HG02763 (cell line): ENCODE measurements around the gene MLF1.
"Not testable (repeated sequence)": the region's sequence is repeated elsewhere in the genome, so short reads cannot be mapped to it uniquely, and the experiment has no call there.

Experiments
- ATAC-seq: cut with Tn5 transposase; IDR thresholded peaks from one replicate; pipeline ENCODE4 v1.9.1; 2021; ENCODE audit warnings: mild to moderate bottlenecking, moderate library complexity; ENCODE audit not compliant: unreplicated experiment

The MLF1 gene, protein sequence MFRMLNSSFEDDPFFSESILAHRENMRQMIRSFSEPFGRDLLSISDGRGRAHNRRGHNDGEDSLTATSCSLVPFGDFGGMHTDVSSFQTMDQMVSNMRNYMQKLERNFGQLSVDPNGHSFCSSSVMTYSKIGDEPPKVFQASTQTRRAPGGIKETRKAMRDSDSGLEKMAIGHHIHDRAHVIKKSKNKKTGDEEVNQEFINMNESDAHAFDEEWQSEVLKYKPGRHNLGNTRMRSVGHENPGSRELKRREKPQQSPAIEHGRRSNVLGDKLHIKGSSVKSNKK

DNA sequence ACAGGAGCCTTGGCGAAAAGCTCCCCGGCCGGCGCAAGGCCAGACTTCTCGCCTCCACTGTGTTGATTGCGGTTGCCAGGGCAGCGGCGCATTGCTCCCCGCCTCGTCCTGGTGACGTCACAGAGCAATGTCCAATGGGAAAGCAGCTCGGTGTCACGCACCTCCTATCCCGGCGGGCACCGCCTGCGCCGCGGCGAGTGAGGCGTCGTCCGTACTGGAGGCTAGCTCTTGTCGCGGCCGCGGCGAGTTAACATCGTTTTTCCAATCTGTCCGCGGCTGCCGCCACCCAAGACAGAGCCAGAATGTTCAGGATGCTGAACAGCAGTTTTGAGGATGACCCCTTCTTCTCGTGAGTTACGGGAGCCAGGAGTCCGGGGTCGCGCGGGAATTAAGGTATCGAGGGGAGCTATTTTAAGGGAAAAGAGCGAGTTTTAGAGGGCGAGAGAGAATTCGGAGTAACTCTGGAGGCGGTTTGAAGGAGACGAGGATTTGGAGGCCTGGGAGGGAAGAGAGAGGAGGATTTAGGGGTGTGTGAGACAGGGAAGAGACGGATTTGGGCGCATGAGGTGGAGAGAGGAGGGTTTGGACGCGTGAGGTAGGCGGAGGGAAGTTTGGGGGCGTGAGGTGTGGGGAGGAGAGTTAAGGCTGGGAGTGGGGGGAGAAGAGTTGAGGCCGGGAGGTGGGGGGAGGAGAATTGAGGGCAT, at the start of gene MLF1:
Gene MLF1 (plus strand): TSS at position 196 of the 704 bp plus-strand sequence. CDS start 107 bp downstream, at position 303.
- peak; percentile 98 for ATAC-seq

DNA sequence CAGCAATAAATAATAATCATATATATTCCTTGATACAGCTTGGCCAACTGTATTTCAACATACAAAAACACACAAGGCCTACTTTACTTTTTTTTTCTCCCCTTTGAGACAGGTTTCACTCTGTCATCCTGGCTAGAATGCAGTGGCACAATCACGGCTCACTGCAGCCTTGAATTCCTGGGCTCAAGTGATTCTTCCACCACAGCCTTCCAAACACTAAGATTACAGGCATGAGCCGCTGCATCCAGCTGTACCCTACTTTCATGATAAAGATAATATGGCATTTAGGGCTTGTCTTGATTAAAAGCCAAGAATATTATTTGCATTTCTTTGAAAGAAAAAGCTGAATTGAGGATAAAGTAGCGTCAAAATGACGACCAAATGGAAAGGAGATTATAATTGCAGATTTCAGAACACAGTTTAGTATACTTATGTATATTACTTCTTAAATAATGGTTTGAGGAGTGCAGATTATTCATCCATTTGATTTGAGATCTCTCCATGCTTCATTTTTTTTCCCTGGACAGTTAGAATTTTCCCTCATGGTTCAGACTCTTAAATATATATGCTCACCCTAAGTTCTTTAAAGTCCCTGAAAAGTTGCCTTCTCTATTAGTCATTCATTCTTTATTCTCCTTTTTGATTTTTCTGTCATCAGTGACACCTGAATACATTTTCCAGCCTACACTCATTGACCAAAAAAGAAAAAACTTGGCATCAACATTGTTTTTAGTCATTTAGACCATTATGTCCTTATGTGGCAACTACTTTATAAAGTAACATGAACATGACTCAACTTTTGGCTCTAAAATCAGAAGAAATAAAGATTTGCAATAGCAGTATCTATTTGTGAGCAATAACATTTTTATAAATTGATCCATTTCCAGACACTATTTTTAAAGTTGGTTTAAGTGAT, 48.5 kb upstream of the MLF1 start:
- no peak for ATAC-seq

DNA sequence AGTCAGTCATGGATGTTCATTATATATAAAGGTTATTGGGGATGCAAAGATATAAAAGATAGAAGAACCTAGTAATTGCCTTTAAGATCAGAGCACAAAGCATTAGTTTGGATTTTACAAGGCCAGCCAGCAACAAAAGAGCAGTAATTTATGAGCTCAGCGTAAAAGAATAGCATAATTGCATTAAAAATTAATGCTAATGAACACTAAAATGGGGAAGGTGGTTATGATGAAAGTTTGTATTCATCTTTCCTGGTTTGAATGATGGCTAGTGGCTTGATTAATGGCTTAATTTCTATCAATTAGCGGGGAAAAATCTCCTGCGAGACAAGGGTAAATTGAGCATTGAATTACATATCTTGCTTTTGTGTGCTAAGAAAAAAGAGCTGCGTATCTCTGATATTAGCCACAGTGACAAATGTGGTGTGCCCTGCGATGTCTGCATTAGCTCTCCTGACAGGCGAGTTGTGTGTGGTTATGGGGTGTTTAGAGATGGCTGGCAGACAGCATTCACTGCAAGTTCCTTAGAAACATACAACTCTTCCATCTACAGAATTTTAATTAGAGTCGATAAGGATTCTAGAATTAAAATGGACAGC, 42.8 kb upstream of the MLF1 start:
- no peak for ATAC-seq

DNA sequence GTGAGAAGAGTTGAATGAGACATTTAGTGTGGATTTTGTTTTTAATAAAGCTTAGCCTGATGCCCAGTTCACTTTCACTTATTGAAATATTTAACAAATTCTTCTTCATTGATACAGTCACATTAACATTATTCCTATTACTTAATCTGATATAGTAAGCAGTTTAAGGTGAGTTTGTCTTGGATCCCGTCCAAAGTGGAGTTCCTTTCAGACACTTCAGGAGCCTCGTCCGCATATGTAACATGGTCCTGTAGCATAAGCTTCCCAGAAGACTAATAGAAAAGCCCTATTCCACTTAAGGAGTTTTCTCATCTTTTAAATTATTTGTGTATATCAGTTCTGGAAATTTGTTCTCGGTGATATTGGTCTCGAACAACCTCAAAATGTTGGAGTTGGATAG, 39.7 kb upstream of the MLF1 start:
- no peak for ATAC-seq

DNA sequence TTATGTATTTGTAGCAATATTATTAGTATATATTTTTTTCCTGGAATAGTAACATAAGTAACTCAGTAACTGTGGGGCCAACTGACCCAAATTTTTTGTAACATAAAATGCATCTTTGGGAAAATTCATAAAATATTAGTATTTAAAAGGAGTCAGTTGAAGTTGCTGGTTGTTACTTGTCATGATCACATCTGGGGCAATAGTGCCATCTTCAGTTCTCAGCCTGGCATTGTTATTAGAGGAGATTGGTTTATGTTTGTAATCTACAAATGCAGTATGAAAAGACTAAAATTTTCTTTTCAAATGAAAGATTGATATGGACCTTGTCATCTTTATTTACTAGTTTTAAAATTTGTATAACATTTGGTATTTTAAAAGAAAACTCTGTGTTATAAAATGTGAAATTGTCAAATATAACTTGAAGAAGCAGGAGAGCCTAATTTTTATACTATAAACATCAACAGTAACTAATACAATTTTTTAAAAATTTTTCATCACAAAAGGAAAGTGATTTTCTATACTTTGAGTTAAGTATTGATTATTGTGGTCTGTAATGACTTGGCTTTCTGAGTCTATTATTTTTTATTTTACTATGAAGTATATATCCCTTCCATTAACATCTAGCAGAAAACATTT, 38.8 kb upstream of the MLF1 start:
- peak; percentile 51 for ATAC-seq

DNA sequence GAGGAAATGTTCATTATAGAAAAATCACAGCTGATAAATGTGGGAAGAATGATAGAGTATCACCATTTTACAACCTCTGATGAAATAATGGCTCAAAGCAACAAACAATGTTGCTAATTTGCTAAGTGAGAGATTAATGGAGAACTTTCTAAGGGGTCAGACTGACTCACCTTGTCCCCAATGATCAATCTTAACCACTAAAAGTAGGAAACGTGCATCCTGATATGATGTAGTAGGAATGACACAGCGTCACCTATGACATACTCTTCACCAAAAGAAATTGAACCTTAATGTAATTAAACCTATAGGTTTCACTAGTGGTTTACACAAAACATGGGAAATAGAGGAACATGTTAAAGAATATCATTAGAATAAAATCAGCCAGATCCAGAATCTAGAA, 35.1 kb upstream of the MLF1 start:
- no peak for ATAC-seq

DNA sequence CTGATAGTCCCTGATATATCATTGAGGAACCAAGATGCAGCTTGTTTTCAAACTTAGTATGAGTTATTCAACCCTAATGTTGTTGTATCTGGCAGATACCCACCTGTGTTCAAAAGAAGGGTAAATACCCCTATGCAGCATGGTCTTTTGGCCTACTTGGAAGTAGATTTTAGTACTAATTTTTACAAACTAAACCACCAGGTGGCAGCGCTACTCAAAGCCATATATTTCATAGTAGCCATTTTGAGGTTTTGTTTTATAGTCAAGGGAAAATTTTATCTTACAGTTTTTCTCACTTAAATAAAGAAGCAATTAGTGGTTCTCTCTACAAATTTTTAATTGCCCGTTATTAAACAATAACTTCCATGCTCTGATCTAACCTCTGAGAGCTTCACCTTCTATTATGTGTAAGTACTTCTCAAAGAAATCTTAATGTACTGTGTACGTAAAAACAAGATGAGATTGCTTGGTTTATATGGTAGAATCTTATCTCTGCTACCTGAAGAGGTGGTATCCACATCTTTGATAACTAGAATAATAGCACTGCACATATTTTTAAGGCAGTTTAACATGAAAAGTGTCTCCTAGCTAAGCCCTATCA, 31.5 kb upstream of the MLF1 start:
- ATAC-seq, result no peak

DNA sequence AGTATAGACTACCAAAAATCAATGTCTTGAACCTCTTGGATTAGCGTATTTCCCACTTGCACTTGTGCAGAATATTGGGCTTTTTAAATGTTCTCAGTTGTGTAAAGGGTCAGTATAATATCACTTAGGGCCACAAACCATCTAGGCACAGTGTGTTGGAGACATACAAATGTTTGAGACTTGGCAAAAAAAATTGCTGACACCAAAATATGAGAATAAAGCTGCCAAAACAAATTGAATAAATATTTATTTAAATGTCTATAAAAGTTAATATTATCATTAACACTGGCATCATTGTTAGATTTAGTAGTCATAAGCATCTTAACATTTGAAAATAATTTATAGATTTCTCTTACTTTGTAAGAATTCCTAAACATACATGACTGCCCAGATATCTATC, 30.9 kb upstream of the MLF1 start:
- no peak for ATAC-seq

DNA sequence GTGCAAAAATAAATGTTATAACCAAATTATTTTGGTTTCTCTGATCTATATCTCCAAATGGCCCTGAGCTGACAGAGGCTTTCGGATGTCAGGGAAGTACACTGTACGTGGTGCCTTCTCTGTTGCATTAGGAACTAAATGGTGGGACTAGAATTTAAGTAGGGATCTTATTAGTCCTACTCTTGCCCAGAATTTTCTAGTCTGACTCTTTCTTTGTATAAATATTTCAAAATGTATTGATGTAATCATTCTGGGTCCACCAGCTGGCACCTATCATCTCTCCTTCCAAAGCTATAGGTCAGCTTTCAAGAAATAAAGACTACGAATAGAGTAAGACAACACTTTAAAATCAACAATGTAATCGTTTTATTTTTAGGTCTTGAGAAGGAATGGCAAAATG, 22.3 kb upstream of the MLF1 start:
- ATAC-seq, result no peak

DNA sequence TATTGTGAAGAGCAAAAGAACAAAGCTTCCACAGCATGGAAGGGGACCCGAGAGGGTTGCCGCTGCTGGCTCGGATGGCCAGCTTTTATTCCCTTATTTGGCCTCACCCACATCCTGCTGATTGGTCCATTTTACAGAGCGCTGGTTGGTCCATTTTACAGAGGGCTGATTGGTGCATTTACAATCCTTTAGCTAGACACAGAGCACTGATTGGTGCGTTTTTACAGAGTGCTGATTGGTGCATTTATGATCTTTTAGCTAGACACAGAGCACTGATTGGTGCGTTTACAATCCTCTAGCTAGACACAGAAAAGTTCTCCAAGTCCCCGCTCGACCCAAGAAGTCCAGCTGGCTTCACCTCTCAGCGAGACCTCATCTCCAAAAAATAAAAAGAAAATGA, 21.1 kb upstream of the MLF1 start:
- ATAC-seq, result not testable (repeated sequence)

DNA sequence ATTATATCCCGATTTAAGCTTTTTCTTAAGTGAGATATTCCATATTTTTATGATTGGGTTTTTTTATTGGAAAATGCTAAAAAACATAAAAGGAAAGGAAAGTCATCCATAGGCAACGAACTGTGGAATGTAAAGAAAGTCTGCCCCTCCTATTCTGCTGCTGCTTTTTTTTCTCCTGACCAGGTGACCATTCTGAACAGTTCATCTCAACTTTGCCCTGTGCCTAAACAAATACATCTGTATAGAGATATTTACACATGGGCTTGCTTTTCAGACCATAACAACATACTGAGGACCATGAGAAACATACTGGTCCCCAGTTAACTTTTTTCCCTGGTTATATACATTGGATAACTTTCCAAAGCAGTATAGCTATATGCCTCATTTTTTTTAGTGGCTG, 18.9 kb upstream of the MLF1 start:
- no peak for ATAC-seq

DNA sequence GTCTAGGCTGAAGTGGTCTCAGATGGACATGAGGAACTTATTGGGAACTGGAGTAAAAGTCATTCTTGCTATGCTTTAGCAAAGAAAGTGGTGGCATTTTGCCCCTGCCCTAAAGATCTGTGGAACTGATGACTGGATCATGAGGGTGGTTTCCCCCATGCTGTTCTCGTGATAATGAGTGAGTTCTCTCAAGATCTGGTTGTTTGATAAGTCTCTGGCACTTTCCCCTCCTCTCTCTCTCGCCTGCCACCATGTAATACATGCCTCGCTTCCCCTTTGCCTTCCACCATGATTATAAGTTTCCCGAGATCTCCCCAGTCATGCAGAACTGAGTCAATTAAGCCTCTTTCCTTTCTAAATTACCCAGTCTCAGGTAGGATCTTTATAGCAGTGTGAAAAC, 11.5 kb upstream of the MLF1 start:
- no peak for ATAC-seq

DNA sequence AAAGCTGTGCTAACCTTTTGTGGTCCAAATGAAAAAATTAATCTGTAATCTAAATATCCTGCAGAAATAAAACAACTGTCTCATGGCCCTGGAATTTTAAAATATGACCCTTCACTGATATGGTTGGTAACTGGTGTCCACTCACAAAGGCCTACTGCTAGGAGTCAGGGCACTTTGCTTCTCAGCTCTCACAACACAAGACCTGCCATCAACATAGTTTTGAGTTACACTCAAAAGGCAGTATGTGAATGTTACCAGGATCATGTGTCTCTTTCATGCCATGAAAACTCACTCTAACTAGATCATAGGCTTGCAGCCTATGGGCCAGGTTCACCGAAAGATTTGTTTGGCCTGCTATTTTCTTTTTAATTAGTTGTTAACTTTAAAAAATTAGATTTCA, 10.0 kb upstream of the MLF1 start:
- no peak for ATAC-seq

DNA sequence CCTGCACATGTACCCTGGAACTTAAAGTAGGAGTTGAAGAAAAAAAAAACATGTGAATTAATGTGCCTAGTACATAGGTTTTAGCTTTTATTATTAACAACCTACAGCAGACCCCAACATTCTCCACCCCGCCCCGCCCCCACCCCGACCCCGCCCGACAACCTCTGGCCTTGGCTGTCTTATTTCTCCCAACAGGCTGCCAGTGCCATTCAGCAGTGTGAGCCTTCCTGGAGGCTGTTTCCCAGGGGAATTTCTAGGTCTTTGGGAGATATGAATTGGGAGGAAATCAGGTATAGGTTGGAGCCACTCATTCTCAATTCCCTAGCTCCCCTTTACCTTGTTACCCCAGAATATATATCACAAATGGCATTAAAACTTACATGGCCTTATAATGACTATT, 8.3 kb upstream of the MLF1 start:
- ATAC-seq, result no peak

DNA sequence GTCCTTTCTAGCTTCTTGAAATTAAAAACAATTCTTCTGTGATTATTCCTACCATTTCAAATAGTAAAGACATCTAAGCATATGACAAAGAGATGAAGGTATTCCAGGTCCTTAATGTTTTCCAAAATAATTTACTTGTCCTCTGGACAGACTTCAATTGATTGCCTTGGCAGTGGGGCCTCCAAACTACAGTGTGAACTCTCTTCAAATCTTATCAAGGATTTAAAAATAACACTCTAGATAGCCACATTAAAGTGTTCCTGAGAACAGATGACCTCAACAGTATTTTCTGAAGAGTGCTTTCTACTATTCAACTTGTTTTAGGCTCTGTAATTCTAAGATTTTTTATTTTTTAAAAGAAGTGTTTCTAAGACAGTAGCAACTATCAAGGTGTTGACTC, 7.9 kb upstream of the MLF1 start:
- no peak for ATAC-seq

DNA sequence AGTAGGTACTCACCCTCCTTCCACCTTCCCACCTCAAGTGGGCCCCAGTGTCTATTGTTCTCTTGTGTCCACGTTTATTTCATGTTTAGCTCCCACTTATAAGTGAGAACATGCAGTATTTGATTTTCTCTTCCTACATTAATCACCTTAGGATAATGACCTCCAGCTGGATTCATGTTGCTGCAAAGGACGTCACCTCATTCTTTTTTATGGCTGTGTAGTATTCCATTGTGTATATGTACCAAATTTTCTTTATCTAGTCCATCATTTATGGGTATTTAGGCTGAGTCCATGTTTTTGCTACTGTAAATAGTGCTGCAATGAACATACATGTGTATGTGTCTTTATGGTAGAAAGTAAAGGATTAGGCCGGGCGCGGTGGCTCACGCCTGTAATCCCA, 5.9 kb upstream of the MLF1 start:
- no peak for ATAC-seq

DNA sequence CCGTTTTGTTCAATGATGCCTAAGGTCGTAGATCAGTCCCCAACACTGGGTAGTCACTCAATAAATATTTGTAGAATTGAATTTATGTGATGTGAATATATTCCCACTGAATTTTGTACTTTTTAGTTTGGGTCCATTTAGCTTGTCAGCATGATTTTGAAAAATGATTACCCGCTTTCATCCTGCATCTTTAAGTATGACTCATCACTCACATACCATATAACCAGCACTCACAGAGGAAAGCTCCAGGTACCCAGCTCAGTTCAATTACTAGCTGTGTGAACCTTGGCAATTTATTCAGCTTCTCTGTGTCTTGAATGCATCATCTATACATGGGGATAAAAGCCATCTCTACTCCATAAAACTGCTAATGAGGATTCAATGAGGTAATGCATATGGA, 2.2 kb upstream of the MLF1 start:
- ATAC-seq, result no peak

DNA sequence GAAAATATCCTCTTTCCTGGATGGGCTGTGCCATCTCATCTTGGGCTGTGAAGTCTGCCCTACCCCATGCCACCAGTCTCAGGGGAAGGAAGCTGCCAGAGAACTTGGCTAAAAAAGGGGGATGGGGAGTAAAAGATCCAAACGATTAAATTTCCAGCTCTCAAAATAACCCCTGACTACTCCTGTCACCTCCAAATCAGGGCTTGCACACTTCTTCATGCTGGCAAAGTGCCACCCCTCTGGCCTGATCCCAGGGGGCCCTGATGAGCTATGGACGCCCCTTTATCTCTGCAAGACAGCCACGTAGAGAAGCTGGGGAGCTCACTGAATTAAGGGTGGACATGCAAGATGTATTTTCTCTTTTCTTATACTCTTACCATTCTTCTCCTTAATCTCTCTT, 1.2 kb upstream of the MLF1 start:
- ATAC-seq, result no peak

DNA sequence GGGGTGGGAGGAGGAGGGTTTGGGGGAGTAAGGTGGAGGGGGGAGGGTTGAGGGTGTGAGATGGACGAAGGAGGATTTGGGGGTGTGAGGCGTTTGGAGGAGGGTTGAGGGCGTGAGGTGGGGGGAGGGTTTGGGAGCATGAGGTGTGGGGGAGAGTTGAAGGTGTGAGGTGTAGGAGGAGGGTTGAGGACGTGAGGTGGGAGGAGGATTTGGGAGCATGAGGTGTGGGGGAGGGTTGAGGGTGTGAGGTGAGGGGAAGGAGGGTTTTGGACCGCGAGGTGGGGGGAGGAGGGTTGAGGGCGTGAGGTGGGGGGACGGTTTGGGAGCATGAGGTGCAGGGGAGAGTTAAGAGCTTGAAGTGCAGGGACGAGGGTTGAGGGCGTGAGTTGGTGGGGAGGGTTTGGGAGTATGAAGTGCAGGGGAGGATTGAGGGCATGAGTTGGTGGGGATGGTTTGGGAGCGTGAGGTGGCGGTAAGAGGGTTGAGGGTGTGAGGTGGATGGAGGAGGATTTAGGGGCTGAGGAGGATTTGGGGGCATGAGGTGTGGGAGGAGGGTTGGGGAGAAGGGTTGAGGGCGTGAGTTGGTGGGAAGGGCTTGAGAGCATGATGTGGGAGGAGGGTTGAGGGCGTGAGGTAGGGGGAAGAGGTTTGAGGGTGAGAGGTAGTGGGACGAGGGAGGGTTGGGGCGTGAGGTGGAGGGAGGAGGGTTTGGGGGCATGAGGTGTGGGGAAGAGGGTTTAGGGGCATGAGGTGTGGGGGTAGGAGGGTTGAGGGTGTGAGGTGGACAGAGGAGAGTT, 1.2 kb downstream of the MLF1 start:
- ATAC-seq, result no peak

DNA sequence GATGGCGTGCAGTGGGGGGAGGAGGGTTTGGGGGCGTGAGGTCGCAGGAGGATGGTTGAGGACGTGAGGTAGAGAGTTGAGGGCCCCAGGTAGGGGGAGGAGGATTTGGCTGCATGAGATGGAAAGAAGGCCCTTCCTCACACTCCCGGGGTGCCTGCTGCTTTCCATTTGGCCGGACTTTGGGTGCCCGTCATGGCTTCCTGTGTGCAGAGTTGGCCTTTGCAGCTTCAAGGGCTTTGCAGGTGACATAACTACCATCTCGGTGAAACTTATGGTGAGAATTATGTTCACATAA, 1.7 kb downstream of the MLF1 start:
- no peak for ATAC-seq
